Measurements from ENCODE around the gene INPP5D.

INPP5D gene

DNA sequence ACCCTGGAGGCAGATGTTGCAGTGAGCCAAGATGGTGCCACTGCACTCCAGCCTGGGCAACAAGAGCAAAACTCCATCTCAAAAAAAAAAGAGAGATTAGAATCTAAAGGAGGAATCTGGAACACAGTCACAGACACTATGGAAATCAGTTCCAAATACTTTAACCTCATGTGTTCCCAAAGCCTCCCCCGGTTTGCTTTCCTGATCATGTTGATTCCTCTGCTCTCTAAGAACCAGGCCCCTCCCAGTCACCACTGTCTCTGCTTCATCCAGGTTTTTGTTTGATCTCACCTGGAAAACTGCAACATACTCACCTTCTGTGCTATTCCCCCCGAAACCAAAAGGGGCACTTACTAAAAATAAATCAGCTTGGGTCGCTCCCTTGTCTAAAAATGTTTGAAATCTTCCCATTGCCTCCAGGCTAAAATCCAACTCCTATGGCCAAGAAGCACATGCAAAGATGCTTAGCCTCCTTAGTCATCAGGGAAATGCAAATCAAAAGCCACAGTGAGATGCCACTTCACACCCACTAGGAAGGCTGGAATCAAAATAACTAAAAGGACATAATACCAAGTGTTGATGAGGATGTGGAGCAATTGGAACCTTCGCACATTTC is 33.8 kb upstream of the INPP5D start:
- Histone ChIP-seq H4K20me1 (ENCODE audit: insufficient read depth, low read length) (no peaks in the 10 kb centered on the region), H3K27ac (ENCODE audit: low read depth, low read length, poor library complexity, severe bottlenecking) (no peak overlapping the region), H3K4me3 (ENCODE audit: low read depth, low read length, poor library complexity, severe bottlenecking) (no peak overlapping the region), H3K9me2 (ENCODE audit: low read depth, low read length) (no peaks in the 10 kb centered on the region), H3K79me2 (ENCODE audit: insufficient read depth, low read length) (no peaks in the 10 kb centered on the region), H3K36me3 (ENCODE audit: insufficient read depth, low read length) (no peaks in the 10 kb centered on the region), H3K9ac (ENCODE audit: low read length) (no peak overlapping the region), H3K4me1 (ENCODE audit: insufficient read depth, low read length, severe bottlenecking) (no peaks in the 10 kb centered on the region), H2AFZ (ENCODE audit: low read length) (no peak overlapping the region), H3K4me2 (ENCODE audit: low read length) (no peak overlapping the region), H3K9me3 (ENCODE audit: low read length) (no peaks in the 10 kb centered on the region), H3F3A (ENCODE audit: insufficient read depth, low read length) (no peaks in the 10 kb centered on the region), H3K27me3 (ENCODE audit: insufficient read depth, low read length) (0 out of 2 replicates have a peak, but pooled peaks cover 4% of the 10 kb centered on the region)
- TF ChIP-seq, protein P1, sequence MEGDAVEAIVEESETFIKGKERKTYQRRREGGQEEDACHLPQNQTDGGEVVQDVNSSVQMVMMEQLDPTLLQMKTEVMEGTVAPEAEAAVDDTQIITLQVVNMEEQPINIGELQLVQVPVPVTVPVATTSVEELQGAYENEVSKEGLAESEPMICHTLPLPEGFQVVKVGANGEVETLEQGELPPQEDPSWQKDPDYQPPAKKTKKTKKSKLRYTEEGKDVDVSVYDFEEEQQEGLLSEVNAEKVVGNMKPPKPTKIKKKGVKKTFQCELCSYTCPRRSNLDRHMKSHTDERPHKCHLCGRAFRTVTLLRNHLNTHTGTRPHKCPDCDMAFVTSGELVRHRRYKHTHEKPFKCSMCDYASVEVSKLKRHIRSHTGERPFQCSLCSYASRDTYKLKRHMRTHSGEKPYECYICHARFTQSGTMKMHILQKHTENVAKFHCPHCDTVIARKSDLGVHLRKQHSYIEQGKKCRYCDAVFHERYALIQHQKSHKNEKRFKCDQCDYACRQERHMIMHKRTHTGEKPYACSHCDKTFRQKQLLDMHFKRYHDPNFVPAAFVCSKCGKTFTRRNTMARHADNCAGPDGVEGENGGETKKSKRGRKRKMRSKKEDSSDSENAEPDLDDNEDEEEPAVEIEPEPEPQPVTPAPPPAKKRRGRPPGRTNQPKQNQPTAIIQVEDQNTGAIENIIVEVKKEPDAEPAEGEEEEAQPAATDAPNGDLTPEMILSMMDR (IDR thresholded peaks at IDR 0.05; ENCODE audit: low read length), result no peak
- TF ChIP-seq EZH2 (IDR thresholded peaks at IDR 0.05; ENCODE audit: borderline replicate concordance, low read length), result no peak

DNA sequence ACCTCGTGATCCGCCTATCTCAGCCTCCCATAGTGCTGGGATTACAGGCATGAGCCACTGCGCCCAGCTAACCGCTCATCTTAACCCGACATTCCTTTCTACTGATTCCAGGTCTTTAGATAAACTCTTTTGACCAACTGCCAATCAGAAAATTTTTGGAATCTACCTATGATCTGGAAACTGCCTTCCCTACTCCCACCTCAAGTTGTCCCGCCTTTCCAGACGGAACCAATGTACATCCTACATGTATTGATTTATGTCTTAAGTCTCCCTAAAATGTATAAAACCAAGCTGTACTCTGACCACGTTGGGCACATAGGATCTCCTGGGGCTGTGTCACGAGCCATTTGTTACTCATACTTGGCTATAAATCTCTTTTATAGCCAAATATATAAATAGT is 30.8 kb upstream of the INPP5D start:
- Histone ChIP-seq H3K79me2 (ENCODE audit: insufficient read depth, low read length) (no peaks in the 10 kb centered on the region), H2AFZ (ENCODE audit: low read length) (no peak overlapping the region), H4K20me1 (ENCODE audit: insufficient read depth, low read length) (no peaks in the 10 kb centered on the region), H3F3A (ENCODE audit: insufficient read depth, low read length) (no peaks in the 10 kb centered on the region), H3K27ac (ENCODE audit: low read depth, low read length, poor library complexity, severe bottlenecking) (no peak overlapping the region), H3K9me2 (ENCODE audit: low read depth, low read length) (no peaks in the 10 kb centered on the region), H3K4me1 (ENCODE audit: insufficient read depth, low read length, severe bottlenecking) (no peaks in the 10 kb centered on the region), H3K9me3 (ENCODE audit: low read length) (no peaks in the 10 kb centered on the region), H3K4me3 (ENCODE audit: low read depth, low read length, poor library complexity, severe bottlenecking) (no peak overlapping the region), H3K27me3 (ENCODE audit: insufficient read depth, low read length) (peaks cover 10% of the 10 kb centered on the region; the same call in 1 of the 2 replicates), H3K4me2 (ENCODE audit: low read length) (no peak overlapping the region), H3K9ac (ENCODE audit: low read length) (no peak overlapping the region), H3K36me3 (ENCODE audit: insufficient read depth, low read length) (no peaks in the 10 kb centered on the region)
- no peak for TF ChIP-seq EZH2 (IDR thresholded peaks at IDR 0.05; ENCODE audit: borderline replicate concordance, low read length)
- TF ChIP-seq, protein P1 (IDR thresholded peaks at IDR 0.05; ENCODE audit: low read length), result no peak

DNA sequence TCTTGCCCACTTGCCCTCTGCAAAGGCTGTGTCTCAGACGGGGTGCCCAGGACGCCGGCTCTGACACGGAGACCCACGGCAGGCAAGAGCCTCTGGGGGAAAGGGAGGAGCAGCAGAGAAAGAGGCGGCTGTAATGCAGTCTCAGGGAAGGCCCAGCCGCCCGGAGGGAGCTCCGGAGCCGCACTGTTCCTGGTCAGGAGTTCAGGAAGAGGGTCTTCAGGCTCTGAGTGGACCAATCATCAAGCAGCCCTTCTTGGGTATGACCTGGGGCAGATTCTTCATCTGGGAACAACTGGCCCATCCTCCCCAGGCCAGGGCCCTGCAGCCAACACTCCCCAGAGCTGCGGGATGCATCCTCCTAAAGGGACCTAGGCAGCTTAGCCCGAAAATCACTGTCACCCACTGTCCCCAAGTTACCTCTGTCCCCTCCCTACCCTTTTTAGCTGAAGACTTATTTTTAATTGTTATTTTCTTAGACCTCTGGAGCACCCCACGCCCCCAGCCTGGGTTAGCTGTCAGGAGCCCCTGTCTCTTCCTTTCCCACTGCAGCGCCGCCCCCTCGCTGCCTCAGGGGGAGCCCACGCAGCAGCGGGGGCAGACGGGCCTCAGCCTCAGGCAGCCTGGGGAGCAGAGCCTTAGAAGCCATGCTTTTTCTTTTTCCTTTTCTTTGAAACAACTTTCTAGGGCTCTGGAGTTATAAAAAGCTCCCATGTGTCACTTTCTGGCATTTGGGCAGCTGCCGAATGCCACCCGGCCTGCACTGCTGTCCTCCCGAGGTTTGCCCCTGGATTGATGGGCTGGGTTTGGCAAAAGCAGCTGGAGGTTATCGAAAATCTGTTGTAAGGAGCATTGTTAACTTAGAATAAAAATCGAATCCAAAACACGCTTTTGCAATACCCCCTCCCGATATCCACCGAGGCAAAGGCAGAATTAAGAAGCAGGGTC is 28.3 kb upstream of the INPP5D start:
- no peaks in the 10 kb centered on the region for H3F3A ChIP-seq (ENCODE audit: insufficient read depth, low read length)
- no peaks in the 10 kb centered on the region for H4K20me1 ChIP-seq (ENCODE audit: insufficient read depth, low read length)
- H3K4me3 ChIP-seq (ENCODE audit: low read depth, low read length, poor library complexity, severe bottlenecking), result no peak overlapping the region
- H3K27me3 ChIP-seq (ENCODE audit: insufficient read depth, low read length), result peaks cover 10% of the 10 kb centered on the region; the same call in 1 of the 2 replicates
- H2AFZ ChIP-seq (ENCODE audit: low read length), result no peak overlapping the region
- H3K79me2 ChIP-seq (ENCODE audit: insufficient read depth, low read length), result no peaks in the 10 kb centered on the region
- H3K9ac ChIP-seq (ENCODE audit: low read length), result no peak overlapping the region
- H3K9me2 ChIP-seq (ENCODE audit: low read depth, low read length), result no peaks in the 10 kb centered on the region
- no peaks in the 10 kb centered on the region for H3K36me3 ChIP-seq (ENCODE audit: insufficient read depth, low read length)
- no peaks in the 10 kb centered on the region for H3K4me1 ChIP-seq (ENCODE audit: insufficient read depth, low read length, severe bottlenecking)
- TF ChIP-seq, protein P1 (IDR thresholded peaks at IDR 0.05; ENCODE audit: low read length), result no peak
- TF ChIP-seq EZH2 (IDR thresholded peaks at IDR 0.05; ENCODE audit: borderline replicate concordance, low read length), result no peak
- no peak overlapping the region for H3K4me2 ChIP-seq (ENCODE audit: low read length)
- no peak overlapping the region for H3K27ac ChIP-seq (ENCODE audit: low read depth, low read length, poor library complexity, severe bottlenecking)
- H3K9me3 ChIP-seq (ENCODE audit: low read length), result peaks cover 3% of the 10 kb centered on the region; the same call in 1 of the 2 replicates

Measured in OCI-LY1 (cell line).